ENCODE data around the gene CPLX1. TPM values are rescaled to one million over a fixed set of nuclear protein-coding genes. Genes with fewer than 3 reads are reported as not detected.

Gene CPLX1
- total and polyA plus RNA-seq, 3 donors from 2014 or later, result 4.4 to 8.2 (median 5.5) TPM

DNA sequence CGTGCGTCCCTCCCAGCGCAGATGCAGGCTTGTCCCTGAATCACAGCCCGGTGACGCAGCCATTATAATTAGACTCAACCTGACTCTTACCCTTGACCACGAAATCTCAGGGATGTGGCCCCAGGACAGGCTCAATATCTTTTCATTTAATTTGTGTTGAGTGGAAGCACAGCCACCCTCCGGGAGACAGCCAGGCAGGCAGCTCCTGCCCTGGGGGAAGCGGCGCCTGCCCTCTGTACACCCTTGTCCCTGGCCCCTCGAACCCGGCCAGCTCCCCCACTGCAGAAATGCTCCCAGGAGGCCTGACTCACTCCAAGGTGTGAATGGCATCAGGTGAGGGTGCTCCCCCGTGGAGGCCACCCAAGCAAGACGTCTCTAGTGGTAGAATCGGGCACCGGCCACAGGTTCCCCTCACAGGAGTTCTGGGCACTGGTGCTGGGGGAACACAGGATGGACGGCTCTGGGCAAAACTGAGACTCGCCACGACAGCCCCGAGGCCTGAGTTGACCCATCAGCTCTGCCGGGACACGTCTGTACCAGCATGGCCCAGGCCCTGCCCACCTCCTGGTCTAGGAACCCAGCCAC lies 2.7 kb downstream of the CPLX1 start:
- no peak for DNase-seq
- H3K36me3 ChIP-seq (ENCODE audit: low read depth, missing control alignments), result no peaks in the 10 kb centered on the region
- no peaks in the 10 kb centered on the region for H3K27me3 ChIP-seq
- 83 to 88% methylated on average over 6 to 21 of the region's 21 CpGs for WGBS, 2 donors
- H3K9me3 ChIP-seq, result no peaks in the 10 kb centered on the region
- H3K27ac ChIP-seq, result no peak overlapping the region
- H3K4me1 ChIP-seq, result peaks cover 4% of the 10 kb centered on the region
- no peak overlapping the region for H3K4me3 ChIP-seq
- intact Hi-C loops (cut with DNase I; ENCODE audit: low total_unique reads), result no loop called here
- TF ChIP-seq POLR2A (IDR thresholded peaks at IDR 0.05), result no peak
- TF ChIP-seq, protein P1, sequence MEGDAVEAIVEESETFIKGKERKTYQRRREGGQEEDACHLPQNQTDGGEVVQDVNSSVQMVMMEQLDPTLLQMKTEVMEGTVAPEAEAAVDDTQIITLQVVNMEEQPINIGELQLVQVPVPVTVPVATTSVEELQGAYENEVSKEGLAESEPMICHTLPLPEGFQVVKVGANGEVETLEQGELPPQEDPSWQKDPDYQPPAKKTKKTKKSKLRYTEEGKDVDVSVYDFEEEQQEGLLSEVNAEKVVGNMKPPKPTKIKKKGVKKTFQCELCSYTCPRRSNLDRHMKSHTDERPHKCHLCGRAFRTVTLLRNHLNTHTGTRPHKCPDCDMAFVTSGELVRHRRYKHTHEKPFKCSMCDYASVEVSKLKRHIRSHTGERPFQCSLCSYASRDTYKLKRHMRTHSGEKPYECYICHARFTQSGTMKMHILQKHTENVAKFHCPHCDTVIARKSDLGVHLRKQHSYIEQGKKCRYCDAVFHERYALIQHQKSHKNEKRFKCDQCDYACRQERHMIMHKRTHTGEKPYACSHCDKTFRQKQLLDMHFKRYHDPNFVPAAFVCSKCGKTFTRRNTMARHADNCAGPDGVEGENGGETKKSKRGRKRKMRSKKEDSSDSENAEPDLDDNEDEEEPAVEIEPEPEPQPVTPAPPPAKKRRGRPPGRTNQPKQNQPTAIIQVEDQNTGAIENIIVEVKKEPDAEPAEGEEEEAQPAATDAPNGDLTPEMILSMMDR (IDR thresholded peaks at IDR 0.05), result no peak

DNA sequence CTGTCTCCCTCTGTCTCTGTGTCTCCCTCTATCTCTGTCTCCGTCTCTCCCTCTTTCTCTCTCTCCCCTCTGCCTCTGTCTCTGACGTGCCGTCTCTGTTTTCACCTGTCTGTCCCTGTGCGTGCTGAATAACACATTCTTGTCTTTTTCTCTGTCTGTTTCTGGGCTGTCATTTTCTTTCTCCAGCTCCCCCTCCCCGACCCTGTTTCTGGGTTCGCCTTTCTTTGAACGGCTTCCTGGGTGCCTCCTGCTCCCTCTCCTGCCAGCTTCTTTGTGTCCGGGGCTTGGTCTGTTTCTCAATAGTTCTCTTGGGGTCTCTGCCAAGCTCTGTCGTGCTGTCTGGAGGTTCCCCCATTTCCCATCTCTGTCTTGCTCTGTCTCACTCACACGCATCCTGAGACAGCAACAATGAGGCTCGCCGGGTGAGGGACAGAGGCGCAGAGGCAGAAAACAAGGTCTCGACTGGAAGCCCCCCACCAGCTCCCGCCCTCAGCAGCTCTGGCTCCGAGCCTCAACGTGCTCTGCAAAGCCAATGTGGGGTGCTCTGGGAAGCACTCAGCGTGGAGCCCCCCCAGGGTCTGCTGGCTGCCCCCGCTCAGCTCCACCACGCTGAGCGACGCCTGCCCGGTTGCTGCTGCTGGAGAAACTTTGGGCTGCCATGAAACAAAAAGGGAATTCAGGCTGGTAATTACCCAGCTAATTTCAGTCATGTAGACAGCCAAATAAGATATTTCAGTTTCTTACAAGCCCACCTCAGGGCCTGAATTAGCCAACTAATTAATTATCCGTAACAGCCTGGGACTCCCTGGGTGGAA lies 3.4 kb downstream of the CPLX1 start:
- H3K27ac ChIP-seq, result no peak overlapping the region
- H3K9me3 ChIP-seq, result no peaks in the 10 kb centered on the region
- H3K36me3 ChIP-seq (ENCODE audit: low read depth, missing control alignments), result no peaks in the 10 kb centered on the region
- DNase-seq, result no peak
- intact Hi-C loops (cut with DNase I; ENCODE audit: low total_unique reads), result no loop called here
- no peak overlapping the region for H3K4me3 ChIP-seq
- no peaks in the 10 kb centered on the region for H3K27me3 ChIP-seq
- WGBS, 2 donors, result 63 to 66% methylated on average over 18 to 24 of the region's 24 CpGs
- peaks cover 4% of the 10 kb centered on the region for H3K4me1 ChIP-seq
- TF ChIP-seq POLR2A (IDR thresholded peaks at IDR 0.05), result no peak
- TF ChIP-seq, protein P1 (IDR thresholded peaks at IDR 0.05), result no peak

DNA sequence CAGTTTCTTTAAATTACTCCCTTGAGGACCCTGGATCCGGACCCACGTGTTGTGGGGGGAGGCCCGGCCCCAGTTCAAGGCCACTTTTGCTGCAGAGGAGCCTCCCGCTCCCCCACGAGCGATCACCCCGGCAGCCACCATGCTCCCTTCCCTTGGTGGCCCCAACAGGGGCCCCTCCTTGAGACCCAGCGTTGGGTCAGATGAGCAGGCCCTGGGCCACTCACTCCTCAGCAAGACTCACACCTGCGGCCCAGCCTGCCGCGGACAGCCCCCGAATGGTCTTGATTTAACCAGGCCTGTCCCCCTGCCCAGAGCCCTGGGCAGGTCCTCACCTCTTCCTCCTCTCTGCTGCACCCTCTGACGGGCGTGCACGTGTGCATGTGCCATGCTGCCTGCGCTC lies 4.3 kb downstream of the CPLX1 start:
- no peak for TF ChIP-seq POLR2A (IDR thresholded peaks at IDR 0.05)
- TF ChIP-seq, protein P1 (IDR thresholded peaks at IDR 0.05), result no peak
- Histone ChIP-seq H3K4me1 (peaks cover 4% of the 10 kb centered on the region), H3K27ac (no peak overlapping the region), H3K27me3 (no peaks in the 10 kb centered on the region), H3K9me3 (no peaks in the 10 kb centered on the region), H3K4me3 (no peak overlapping the region), H3K36me3 (ENCODE audit: low read depth, missing control alignments) (no peaks in the 10 kb centered on the region)
- intact Hi-C loops (cut with DNase I; ENCODE audit: low total_unique reads), result no loop called here
- WGBS, 2 donors, result 58 to 59% methylated on average over 16 of the region's 16 CpGs
- DNase-seq, result no peak

DNA sequence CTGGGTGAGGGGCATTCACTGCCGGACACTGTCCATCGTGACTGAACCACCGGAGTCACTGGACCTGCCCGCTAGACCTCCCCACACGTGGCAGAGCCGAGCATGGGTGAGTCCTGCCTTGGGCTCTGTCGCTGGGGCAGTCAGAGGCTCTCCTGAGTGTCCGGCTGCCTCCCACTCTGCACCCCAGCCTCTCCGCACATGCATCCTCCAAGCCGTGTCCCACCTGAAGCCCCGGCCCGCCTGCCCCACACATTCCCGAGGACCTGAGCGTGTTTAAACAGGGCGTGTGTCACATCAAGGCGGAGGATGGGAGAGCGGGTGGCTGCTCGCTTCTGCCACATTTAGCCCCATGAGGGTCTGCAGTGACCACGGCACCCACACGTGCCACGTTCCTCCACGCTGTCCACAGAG lies 4.7 kb downstream of the CPLX1 start:
- no peak for DNase-seq
- Histone ChIP-seq H3K4me1 (peaks cover 4% of the 10 kb centered on the region), H3K9me3 (no peaks in the 10 kb centered on the region), H3K27me3 (no peaks in the 10 kb centered on the region), H3K27ac (no peak overlapping the region), H3K4me3 (no peak overlapping the region), H3K36me3 (ENCODE audit: low read depth, missing control alignments) (no peaks in the 10 kb centered on the region)
- intact Hi-C loops (cut with DNase I; ENCODE audit: low total_unique reads), result no loop called here
- TF ChIP-seq, protein P1 (IDR thresholded peaks at IDR 0.05), result no peak
- no peak for TF ChIP-seq POLR2A (IDR thresholded peaks at IDR 0.05)
- 75 to 82% methylated on average over 14 to 19 of the region's 22 CpGs for WGBS, 2 donors

Data from testis (tissue), 3 donors.